ENCODE results near the gene GATD1. TPM values are rescaled to one million over a fixed set of nuclear protein-coding genes. Genes with fewer than 3 reads are reported as not detected.

Gene GATD1
- total RNA-seq, 4 donors from 2014 or later = 27.2 to 68.2 (median 46.0) TPM

DNA sequence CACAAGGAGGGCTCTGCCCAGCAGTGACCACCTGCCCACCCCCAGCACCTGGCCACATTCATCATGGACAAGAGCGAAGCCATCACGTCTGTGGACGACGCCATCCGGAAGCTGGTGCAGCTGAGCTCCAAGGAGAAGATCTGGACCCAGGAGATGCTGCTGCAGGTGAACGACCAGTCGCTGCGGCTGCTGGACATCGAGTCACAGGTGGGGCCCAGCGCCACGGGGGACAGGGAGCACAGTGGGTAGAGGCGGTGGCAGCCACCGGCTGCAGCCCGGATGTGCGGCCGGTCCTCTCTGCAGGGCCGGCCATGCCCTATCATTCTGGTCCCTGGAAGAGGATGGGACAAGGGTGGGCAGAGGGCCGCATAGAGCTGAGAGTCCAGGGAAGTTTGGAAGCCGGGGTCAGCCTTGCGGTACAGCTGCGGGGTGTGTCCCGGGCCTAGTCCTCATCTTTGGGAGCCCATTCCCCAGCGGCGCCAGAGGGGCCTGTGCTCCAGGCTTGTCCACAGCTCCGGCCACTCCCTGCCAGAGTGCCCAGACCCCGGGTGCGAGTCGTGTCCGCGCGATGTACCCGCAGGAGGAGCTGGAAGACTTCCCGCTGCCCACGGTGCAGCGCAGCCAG lies 57.2 kb downstream of the GATD1 start:
- Histone ChIP-seq H3K27me3 (peaks cover 7% of the 10 kb centered on the region), H3K36me3 (peaks cover 22% of the 10 kb centered on the region), H3K4me1 (peaks cover 21% of the 10 kb centered on the region), H3K27ac (no peak overlapping the region), H3K9me3 (no peaks in the 10 kb centered on the region), H3K4me3 (no peak overlapping the region)
- DNase-seq (ENCODE audit: low spot score in 2 of 2) = no peak
- 89% methylated on average over 14 of the region's 35 CpGs for WGBS
- TF ChIP-seq POLR2A (IDR thresholded peaks at IDR 0.05) (no peak), POLR2AphosphoS5 (IDR thresholded peaks at IDR 0.05) (no peak), EP300 (IDR thresholded peaks at IDR 0.05) (no peak)
- TF ChIP-seq, protein P1, sequence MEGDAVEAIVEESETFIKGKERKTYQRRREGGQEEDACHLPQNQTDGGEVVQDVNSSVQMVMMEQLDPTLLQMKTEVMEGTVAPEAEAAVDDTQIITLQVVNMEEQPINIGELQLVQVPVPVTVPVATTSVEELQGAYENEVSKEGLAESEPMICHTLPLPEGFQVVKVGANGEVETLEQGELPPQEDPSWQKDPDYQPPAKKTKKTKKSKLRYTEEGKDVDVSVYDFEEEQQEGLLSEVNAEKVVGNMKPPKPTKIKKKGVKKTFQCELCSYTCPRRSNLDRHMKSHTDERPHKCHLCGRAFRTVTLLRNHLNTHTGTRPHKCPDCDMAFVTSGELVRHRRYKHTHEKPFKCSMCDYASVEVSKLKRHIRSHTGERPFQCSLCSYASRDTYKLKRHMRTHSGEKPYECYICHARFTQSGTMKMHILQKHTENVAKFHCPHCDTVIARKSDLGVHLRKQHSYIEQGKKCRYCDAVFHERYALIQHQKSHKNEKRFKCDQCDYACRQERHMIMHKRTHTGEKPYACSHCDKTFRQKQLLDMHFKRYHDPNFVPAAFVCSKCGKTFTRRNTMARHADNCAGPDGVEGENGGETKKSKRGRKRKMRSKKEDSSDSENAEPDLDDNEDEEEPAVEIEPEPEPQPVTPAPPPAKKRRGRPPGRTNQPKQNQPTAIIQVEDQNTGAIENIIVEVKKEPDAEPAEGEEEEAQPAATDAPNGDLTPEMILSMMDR (IDR thresholded peaks at IDR 0.05) = no peak

- H3K4me3 ChIP-seq = no peak overlapping the region
- H3K27me3 ChIP-seq = peaks cover 7% of the 10 kb centered on the region
- H3K36me3 ChIP-seq = peaks cover 16% of the 10 kb centered on the region
- H3K4me1 ChIP-seq = peaks cover 21% of the 10 kb centered on the region
- no peak overlapping the region for H3K27ac ChIP-seq
- WGBS = 86% methylated on average over 30 of the region's 34 CpGs
- H3K9me3 ChIP-seq = no peaks in the 10 kb centered on the region
- DNase-seq (ENCODE audit: low spot score in 2 of 2) = no peak
- TF ChIP-seq, protein P1 (IDR thresholded peaks at IDR 0.05) = no peak
- no peak for TF ChIP-seq POLR2AphosphoS5 (IDR thresholded peaks at IDR 0.05)
- TF ChIP-seq POLR2A (IDR thresholded peaks at IDR 0.05) = no peak
- TF ChIP-seq EP300 (IDR thresholded peaks at IDR 0.05) = no peak
Measured at GRCh38 chr11:719214-720016, 57.9 kb downstream of the GATD1 start.

Other genes with a start within 250 kb of the GATD1 start
- gene HRAS, start 241.9 kb downstream of the GATD1 start, total RNA-seq = 100 to 1,000 TPM in 2 of 4 donors, 10 to 100 TPM in 2; 82.9 to 131 (median 96.2) TPM
- 1 to 10 TPM; 1.7 to 2.4 (median 2.1) TPM for gene LRRC56, start 240.0 kb downstream of the GATD1 start, total RNA-seq
- 10 to 100 TPM in 1 of 4 donors, 1 to 10 TPM in 3; 6.3 to 17.8 (median 8.7) TPM for gene LMNTD2, start 216.7 kb downstream of the GATD1 start, total RNA-seq
- gene RASSF7, start 216.5 kb downstream of the GATD1 start, total RNA-seq = 100 to 1,000 TPM in 1 of 4 donors, 10 to 100 TPM in 3; 82.6 to 113 (median 87.0) TPM
- gene PHRF1, start 201.0 kb downstream of the GATD1 start, total RNA-seq = 10 to 100 TPM; 27.9 to 55.6 (median 42.0) TPM
- 10 to 100 TPM; 20.9 to 34.0 (median 26.6) TPM for gene IRF7, start 161.5 kb downstream of the GATD1 start, total RNA-seq
- 1 to 10 TPM in 1 of 4 donors, under 1 TPM in 1, not detected in 2; 0.53 to 1.1 TPM for gene CDHR5, start 152.5 kb downstream of the GATD1 start, total RNA-seq
- not detected for gene SCT, start 150.3 kb downstream of the GATD1 start, total RNA-seq
- gene DRD4, start 140.2 kb downstream of the GATD1 start, total RNA-seq = 1 to 10 TPM in 1 of 4 donors, under 1 TPM in 1, not detected in 2; 0.97 to 1.2 TPM
- 10 to 100 TPM; 37.0 to 60.6 (median 43.7) TPM for gene DEAF1, start 82.3 kb downstream of the GATD1 start, total RNA-seq
- 10 to 100 TPM; 31.5 to 53.6 (median 39.1) TPM for gene TMEM80, start 81.7 kb downstream of the GATD1 start, total RNA-seq
- 100 to 1,000 TPM; 107 to 193 (median 140) TPM for gene EPS8L2, start 71.3 kb downstream of the GATD1 start, total RNA-seq
- 100 to 1,000 TPM; 107 to 197 (median 179) TPM for gene TALDO1, start 30.0 kb downstream of the GATD1 start, total RNA-seq
- gene CEND1, start 12.6 kb upstream of the GATD1 start, total RNA-seq = not detected
- 10 to 100 TPM; 11.2 to 14.7 (median 13.7) TPM for gene SLC25A22, start 20.8 kb upstream of the GATD1 start, total RNA-seq
- gene PIDD1, start 27.7 kb upstream of the GATD1 start, total RNA-seq = 10 to 100 TPM; 14.1 to 71.9 (median 33.5) TPM
- 1,000 to 10,000 TPM in 2 of 4 donors, 100 to 1,000 TPM in 2; 692 to 1,129 (median 991) TPM for gene RPLP2, start 32.5 kb upstream of the GATD1 start, total RNA-seq
- gene PNPLA2, start 41.4 kb upstream of the GATD1 start, total RNA-seq = 100 to 1,000 TPM in 1 of 4 donors, 10 to 100 TPM in 3; 74.9 to 117 (median 85.9) TPM
- gene CRACR2B, start 50.4 kb upstream of the GATD1 start, total RNA-seq = 10 to 100 TPM; 14.0 to 35.5 (median 29.6) TPM
- 100 to 1,000 TPM; 108 to 162 (median 150) TPM for gene CD151, start 55.5 kb upstream of the GATD1 start, total RNA-seq
- 10 to 100 TPM; 31.1 to 76.4 (median 56.4) TPM for gene POLR2L, start 65.0 kb upstream of the GATD1 start, total RNA-seq
- 10 to 100 TPM; 47.1 to 78.9 (median 59.7) TPM for gene TSPAN4, start 65.4 kb upstream of the GATD1 start, total RNA-seq
- 100 to 1,000 TPM in 1 of 4 donors, 10 to 100 TPM in 3; 46.5 to 111 (median 66.2) TPM for gene CHID1, start 133.3 kb upstream of the GATD1 start, total RNA-seq
- gene AP2A2, start 148.4 kb upstream of the GATD1 start, total RNA-seq = 100 to 1,000 TPM in 2 of 4 donors, 10 to 100 TPM in 2; 45.4 to 107 (median 76.8) TPM